ENCODE data around the gene FADS3. TPM values are rescaled to one million over a fixed set of nuclear protein-coding genes. Genes with fewer than 3 reads are reported as not detected.

The FADS3 gene
- total RNA-seq, 1 donor from 2014 or later, result 5.3 TPM

- intact Hi-C loops (cut with micrococcal nuclease), result no loop called here
Measured at GRCh38 chr11:61862714-61863547, 28.4 kb downstream of the FADS3 start.

- intact Hi-C loops (cut with micrococcal nuclease), result no loop called here
Measured at GRCh38 chr11:61861634-61862033, 29.7 kb downstream of the FADS3 start.

- intact Hi-C loops (cut with micrococcal nuclease), result no loop called here
Measured at GRCh38 chr11:61860054-61860903, 31.1 kb downstream of the FADS3 start.

GRCh38 chr11:61855939-61856680 lies 35.2 kb downstream of the FADS3 start:
- intact Hi-C loops (cut with micrococcal nuclease), result no loop called here

- intact Hi-C loops (cut with micrococcal nuclease), result no loop called here
Measured at GRCh38 chr11:61854966-61855714, 36.2 kb downstream of the FADS3 start.

- intact Hi-C loops (cut with micrococcal nuclease), result no loop called here
Measured at GRCh38 chr11:61854206-61854895, 37.0 kb downstream of the FADS3 start.

GRCh38 chr11:61853698-61854169 lies 37.6 kb downstream of the FADS3 start:
- intact Hi-C loops (cut with micrococcal nuclease), result no loop called here

GRCh38 chr11:61851900-61852295 lies 39.4 kb downstream of the FADS3 start:
- intact Hi-C loops (cut with micrococcal nuclease), result no loop called here

- intact Hi-C loops (cut with micrococcal nuclease), result no loop called here
Measured at GRCh38 chr11:61851113-61851899, 40.0 kb downstream of the FADS3 start.

GRCh38 chr11:61850687-61851086 lies 40.7 kb downstream of the FADS3 start:
- intact Hi-C loops (cut with micrococcal nuclease), result no loop called here

- intact Hi-C loops (cut with micrococcal nuclease), result no loop called here
Measured at GRCh38 chr11:61848631-61849030, 42.7 kb downstream of the FADS3 start.

GRCh38 chr11:61847914-61848581 lies 43.3 kb downstream of the FADS3 start:
- intact Hi-C loops (cut with micrococcal nuclease), result no loop called here

- intact Hi-C loops (cut with micrococcal nuclease), result no loop called here
Measured at GRCh38 chr11:61846362-61847020, 44.9 kb downstream of the FADS3 start.

- intact Hi-C loops (cut with micrococcal nuclease), result no loop called here
Measured at GRCh38 chr11:61844909-61845565, 46.3 kb downstream of the FADS3 start.

GRCh38 chr11:61842528-61842820 lies 48.9 kb downstream of the FADS3 start:
- intact Hi-C loops (cut with micrococcal nuclease), result no loop called here

GRCh38 chr11:61841636-61842527 lies 49.5 kb downstream of the FADS3 start:
- intact Hi-C loops (cut with micrococcal nuclease), result no loop called here

- intact Hi-C loops (cut with micrococcal nuclease), result no loop called here
Measured at GRCh38 chr11:61840371-61840770, 51.0 kb downstream of the FADS3 start.

Data from T-helper 2 cell treated with Interferon-gamma antibody and Interleukin-4, amounts not matched to agents 100 ng/mL and 5 ng/mL, for 36 hours (primary cell).